ENCODE data around the gene DTX4.

The DTX4 gene

GRCh38 chr11:59218319-59218718 is 46.4 kb downstream of the DTX4 start:
- TF ChIP-seq, protein P1, sequence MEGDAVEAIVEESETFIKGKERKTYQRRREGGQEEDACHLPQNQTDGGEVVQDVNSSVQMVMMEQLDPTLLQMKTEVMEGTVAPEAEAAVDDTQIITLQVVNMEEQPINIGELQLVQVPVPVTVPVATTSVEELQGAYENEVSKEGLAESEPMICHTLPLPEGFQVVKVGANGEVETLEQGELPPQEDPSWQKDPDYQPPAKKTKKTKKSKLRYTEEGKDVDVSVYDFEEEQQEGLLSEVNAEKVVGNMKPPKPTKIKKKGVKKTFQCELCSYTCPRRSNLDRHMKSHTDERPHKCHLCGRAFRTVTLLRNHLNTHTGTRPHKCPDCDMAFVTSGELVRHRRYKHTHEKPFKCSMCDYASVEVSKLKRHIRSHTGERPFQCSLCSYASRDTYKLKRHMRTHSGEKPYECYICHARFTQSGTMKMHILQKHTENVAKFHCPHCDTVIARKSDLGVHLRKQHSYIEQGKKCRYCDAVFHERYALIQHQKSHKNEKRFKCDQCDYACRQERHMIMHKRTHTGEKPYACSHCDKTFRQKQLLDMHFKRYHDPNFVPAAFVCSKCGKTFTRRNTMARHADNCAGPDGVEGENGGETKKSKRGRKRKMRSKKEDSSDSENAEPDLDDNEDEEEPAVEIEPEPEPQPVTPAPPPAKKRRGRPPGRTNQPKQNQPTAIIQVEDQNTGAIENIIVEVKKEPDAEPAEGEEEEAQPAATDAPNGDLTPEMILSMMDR (IDR thresholded peaks at IDR 0.05) = no peak

DNA sequence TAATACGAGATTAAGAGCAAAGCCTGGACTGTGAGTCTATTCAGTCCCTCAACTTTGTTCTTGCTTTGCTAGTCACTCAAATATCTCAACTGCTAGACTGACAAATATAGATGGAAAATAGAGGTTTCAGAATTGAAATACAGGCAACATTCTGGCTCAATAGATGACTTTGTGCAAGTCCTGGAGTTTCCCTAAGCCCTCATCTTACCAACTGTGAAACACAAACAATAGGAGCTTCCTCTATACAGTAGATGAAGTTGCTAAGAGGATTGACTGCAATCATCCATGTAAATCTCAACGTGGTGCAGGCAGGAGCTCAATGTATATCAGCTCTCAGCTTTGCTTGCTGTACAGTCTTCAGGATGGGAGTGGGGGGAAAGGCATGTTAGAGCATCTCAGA is 47.0 kb downstream of the DTX4 start:
- TF ChIP-seq, protein P1 (IDR thresholded peaks at IDR 0.05) = no peak

DNA sequence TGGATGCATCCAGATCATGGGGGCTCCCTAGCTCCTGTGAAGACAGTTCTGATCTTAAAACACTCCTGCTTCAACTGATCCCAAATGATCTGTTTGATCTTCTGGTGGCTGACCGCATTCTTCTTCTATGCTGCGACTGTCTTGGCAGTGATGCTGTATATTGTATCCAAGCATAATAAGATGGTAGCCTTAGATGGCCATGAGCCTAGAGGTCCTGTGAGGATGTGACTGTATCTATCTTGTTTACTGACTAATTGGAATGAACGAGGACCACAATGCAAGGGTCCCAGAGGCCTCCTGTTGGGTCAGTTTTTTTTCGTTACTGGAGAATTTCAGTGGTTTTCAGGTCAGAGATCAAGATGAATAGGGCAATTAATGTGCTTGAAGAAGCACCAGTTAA is 47.9 kb downstream of the DTX4 start:
- TF ChIP-seq, protein P1 (IDR thresholded peaks at IDR 0.05) = no peak

DNA sequence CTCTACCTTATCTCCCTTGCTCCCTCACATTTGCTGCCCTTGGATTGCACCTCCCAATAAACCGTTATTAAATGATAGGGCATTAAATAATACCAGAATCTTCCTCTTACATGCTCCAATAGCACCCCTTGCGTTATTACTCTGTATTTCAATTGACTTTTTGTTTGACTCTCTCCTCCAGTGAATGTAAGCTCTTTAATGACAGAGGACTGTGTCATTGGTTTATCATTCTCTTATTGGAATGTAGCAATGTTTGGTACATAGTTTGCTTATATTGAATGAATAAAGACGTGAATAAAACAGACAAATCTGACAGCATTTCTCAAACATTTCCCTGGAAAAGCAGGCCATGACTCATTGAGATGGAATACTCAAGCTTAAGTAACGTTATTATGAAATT is 49.5 kb downstream of the DTX4 start:
- TF ChIP-seq, protein P1 (IDR thresholded peaks at IDR 0.05) = no peak

DNA sequence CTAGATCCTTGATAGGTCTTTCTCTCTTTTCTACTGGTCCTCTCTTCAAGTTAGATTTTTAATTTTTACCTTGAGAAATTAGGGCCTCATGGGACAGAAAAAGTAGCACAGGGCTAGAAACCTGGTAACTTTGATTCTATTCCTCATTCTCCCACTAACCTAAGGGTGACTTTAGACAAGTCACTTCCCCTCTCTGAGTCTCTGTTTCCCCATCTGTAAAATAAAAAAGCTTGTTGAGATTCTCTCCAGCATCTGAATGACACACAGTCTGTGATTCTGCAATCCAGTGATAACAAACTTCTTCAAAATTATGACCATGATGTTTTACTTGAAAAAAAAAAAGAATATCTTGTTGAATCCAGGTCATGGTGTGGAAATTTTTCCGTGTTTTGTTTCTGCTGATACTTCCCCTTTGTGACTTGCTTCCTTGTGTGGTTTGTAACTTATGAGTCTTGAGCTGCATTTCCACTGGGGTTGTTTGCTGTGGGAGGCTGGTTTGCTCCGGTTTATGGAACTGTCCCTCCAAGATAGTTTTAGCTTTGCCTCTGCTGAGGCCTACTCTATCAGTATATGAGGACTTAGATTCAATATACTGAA is 50.6 kb downstream of the DTX4 start:
- TF ChIP-seq, protein P1 (IDR thresholded peaks at IDR 0.05) = no peak

GRCh38 chr11:59223177-59223576 is 51.2 kb downstream of the DTX4 start:
- TF ChIP-seq, protein P1 (IDR thresholded peaks at IDR 0.05) = no peak

GRCh38 chr11:59223611-59224010 is 51.7 kb downstream of the DTX4 start:
- TF ChIP-seq, protein P1 (IDR thresholded peaks at IDR 0.05) = no peak

- TF ChIP-seq, protein P1 (IDR thresholded peaks at IDR 0.05) = no peak
These were observed 52.5 kb downstream of the DTX4 start for GRCh38 chr11:59224351-59224928.
